HCT116 (cell line): Measurements from ENCODE around the gene MRRF. TPM values are rescaled to one million over a fixed set of nuclear protein-coding genes. Genes with fewer than 3 reads are reported as not detected.

Experiments used
- ATAC-seq: fragments of 200-7000 bp; cut with Tn5 transposase; 2 replicates; pipeline ENCODE4 v1.9.1; 2020; ENCODE audit warnings: mild to moderate bottlenecking, moderate library complexity
- BruUV-seq: library from RNA; stranded (reverse); fragments of 400-500 nt; replicated peaks from 2 replicates; lab custom pipeline; 2021; lab: Mats Ljungman, UMichigan
- CTCF ChIA-PET: fragments of 300-600 bp; sonication (Branson Sonifier 250); formaldehyde crosslinking; loops from one replicate; lab custom pipeline; 2021; ENCODE audit warnings: antibody characterized with exemption; lab: Charles Lee
- POLR2A ChIA-PET: fragments of 300-600, 350-600 bp; sonication (Branson Sonifier 250); formaldehyde crosslinking; loops from one replicate; lab custom pipeline; 2021; ENCODE audit warnings: antibody characterized with exemption; lab: Charles Lee
- RAD21 ChIA-PET, 2 experiments: fragments of 300-600 bp; sonication (Branson Sonifier 250); formaldehyde crosslinking; loops; one replicate each; lab custom pipeline; 2023; ENCODE audit warnings: low total read pairs in 2 of 2; ENCODE audit not compliant: uncharacterized antibody in 2 of 2, unreplicated experiment in 2 of 2, low non-redundant PET in 1 of 2; lab: Charles Lee
- DNase-seq: peaks from one replicate; pipeline ENCODE4 v3.0.0-alpha.2; 2010; ENCODE audit warnings: low read depth, low spot score
- H2AFZ ChIP-seq: fragments of 200-600 bp; shearing (Covaris generic), sonication (generic); 2 replicates; pipeline ENCODE4 v1.6.1; 2017; ENCODE audit warnings: low read depth, mixed run types, mixed read lengths, antibody characterized with exemption, low read length; ENCODE audit not compliant: poor library complexity, severe bottlenecking
- H3K27ac ChIP-seq: 2 replicates; pipeline ENCODE4 v1.5.1; 2012; ENCODE audit warnings: low read depth, low read length
- H3K27me3 ChIP-seq: fragments of 200-600 bp; sonication (generic); 2 replicates; pipeline ENCODE4 v1.6.1; 2016; ENCODE audit warnings: mixed run types, low read length, mixed read lengths; ENCODE audit not compliant: insufficient read depth
- H3K36me3 ChIP-seq, 2 experiments: fragments of 200-500 bp in 1 of 2; fragments of 200-600 bp in 1 of 2; sonication (Bioruptor generic) in 1 of 2; sonication (generic) in 1 of 2; 2 replicates each; pipeline versions ENCODE4 v1.5.1 to v1.6.1; 2014 to 2016; ENCODE audit warnings: low read length in 2 of 2, inconsistent platforms in 1 of 2, mixed read lengths in 1 of 2, mixed run types in 1 of 2; ENCODE audit not compliant: insufficient read depth in 2 of 2, control insufficient read depth in 1 of 2
- H3K4me1 ChIP-seq, 2 experiments: fragments of 200-600 bp in 1 of 2; sonication (generic) in 1 of 2; 2 replicates each; pipeline versions ENCODE4 v1.5.1 to v1.6.1; 2012 to 2017; ENCODE audit warnings: low read length in 2 of 2, inconsistent platforms in 1 of 2, mild to moderate bottlenecking in 1 of 2, mixed read lengths in 1 of 2, mixed run types in 1 of 2, moderate library complexity in 1 of 2; ENCODE audit not compliant: insufficient read depth in 2 of 2, control insufficient read depth in 1 of 2
- H3K4me2 ChIP-seq: fragments of 200-600 bp; sonication (generic); 2 replicates; pipeline ENCODE4 v1.6.1; 2017; ENCODE audit warnings: mixed run types, low read length, mixed read lengths
- H3K4me3 ChIP-seq, 2 experiments: fragments of 200-600 bp in 1 of 2; sonication (generic) in 1 of 2; replicated peaks in 1 of 2; 2 replicates each; pipeline ENCODE4 v1.5.1; 2011 to 2016; ENCODE audit warnings: low read length in 2 of 2, control low read depth in 1 of 2, low read depth in 1 of 2, mild to moderate bottlenecking in 1 of 2, mixed read lengths in 1 of 2, mixed run types in 1 of 2
- H3K79me2 ChIP-seq: fragments of 200-600 bp; sonication (generic); 2 replicates; pipeline ENCODE4 v1.6.1; 2017; ENCODE audit warnings: mild to moderate bottlenecking, mixed run types, low read length, moderate library complexity, mixed read lengths; ENCODE audit not compliant: insufficient read depth
- H3K9ac ChIP-seq: fragments of 200-600 bp; sonication (generic); 2 replicates; pipeline ENCODE4 v1.6.1; 2016; ENCODE audit warnings: low read length, mixed read lengths
- H3K9me2 ChIP-seq: fragments of 200-600 bp; sonication (generic), shearing (Covaris generic); 2 replicates; pipeline ENCODE4 v1.6.1; 2017; ENCODE audit warnings: mixed run types, mild to moderate bottlenecking, moderate library complexity; ENCODE audit not compliant: insufficient read depth
- H3K9me3 ChIP-seq, 2 experiments: fragments of 200-500 bp in 1 of 2; fragments of 200-600 bp in 1 of 2; sonication (Bioruptor generic) in 1 of 2; sonication (generic) in 1 of 2; 2 replicates each; pipeline ENCODE4 v1.6.1; 2014 to 2017; ENCODE audit warnings: low read length in 2 of 2, mixed read lengths in 2 of 2, inconsistent platforms in 1 of 2, low read depth in 1 of 2, mild to moderate bottlenecking in 1 of 2, mixed run types in 1 of 2, moderate library complexity in 1 of 2; ENCODE audit not compliant: control insufficient read depth in 1 of 2, insufficient read depth in 1 of 2
- H4K20me1 ChIP-seq: fragments of 200-600 bp; sonication (generic), shearing (Covaris generic); 2 replicates; pipeline ENCODE4 v1.6.1; 2017; ENCODE audit warnings: mixed run types, mild to moderate bottlenecking, moderate library complexity; ENCODE audit not compliant: insufficient read depth
- ATF3 ChIP-seq: IDR thresholded peaks from 2 replicates; pipeline ENCODE4 v1.6.1; 2012
- CBX3 ChIP-seq: IDR thresholded peaks from 2 replicates; pipeline ENCODE4 v1.6.1; 2012; ENCODE audit warnings: low read depth
- EGR1 ChIP-seq: IDR thresholded peaks from 2 replicates; pipeline ENCODE4 v1.6.1; 2012; ENCODE audit warnings: low read depth
- ELF1 ChIP-seq: IDR thresholded peaks from 2 replicates; pipeline ENCODE4 v1.6.1; 2012; ENCODE audit warnings: low read depth, borderline replicate concordance
- EZH2phosphoT487 ChIP-seq: fragments of 200-600 bp; IDR thresholded peaks from 2 replicates; pipeline ENCODE4 v1.6.1; 2018; ENCODE audit warnings: antibody characterized with exemption, borderline replicate concordance
- FOSL1 ChIP-seq: IDR thresholded peaks from 2 replicates; pipeline ENCODE4 v1.6.1; 2012; ENCODE audit warnings: low read depth
- JUND ChIP-seq: IDR thresholded peaks from 2 replicates; pipeline ENCODE4 v1.6.1; 2012
- POLR2AphosphoS5 ChIP-seq: IDR thresholded peaks from 2 replicates; pipeline ENCODE4 v1.6.1; 2011; ENCODE audit warnings: mild to moderate bottlenecking, low read depth, low read length, moderate library complexity
- SIN3A ChIP-seq: IDR thresholded peaks from 2 replicates; pipeline ENCODE4 v1.6.1; 2012; ENCODE audit warnings: low read depth
- SP1 ChIP-seq: IDR thresholded peaks from 2 replicates; pipeline ENCODE4 v1.6.1; 2012; ENCODE audit warnings: low read depth
- TCF7L2 ChIP-seq: IDR thresholded peaks from 2 replicates; pipeline ENCODE4 v1.7.0; 2011; ENCODE audit warnings: borderline replicate concordance, inconsistent platforms; ENCODE audit not compliant: insufficient read depth, insufficient read length; ENCODE audit errors: extremely low read depth
- YY1 ChIP-seq: IDR thresholded peaks from 2 replicates; pipeline ENCODE4 v1.6.1; 2011; ENCODE audit warnings: low read length, low read depth, moderate library complexity, mild to moderate bottlenecking; ENCODE audit not compliant: insufficient replicate concordance; ENCODE audit errors: extremely low read depth
- ZBTB33 ChIP-seq: IDR thresholded peaks from 2 replicates; pipeline ENCODE4 v1.6.1; 2011; ENCODE audit warnings: mild to moderate bottlenecking, low read length, moderate library complexity; ENCODE audit not compliant: insufficient replicate concordance; ENCODE audit errors: extremely low read depth
- ZFX ChIP-seq: fragments of 450-650 bp; IDR thresholded peaks from 2 replicates; pipeline ENCODE4 v1.6.1; 2017
- intact Hi-C: fragments of 100-400 bp; cut with micrococcal nuclease; formaldehyde crosslinking; loops from 2 replicates; pipeline ENCODE4 v1.10.0; 2022
- total RNA-seq: library from RNA; stranded (reverse); gene quantifications from one replicate; pipeline ENCODE4 v1.2.1, GENCODE V29; 2021; ENCODE audit not compliant: unreplicated experiment

MRRF gene
- total RNA-seq, 1 experiment from 2014 or later: 88.6 TPM

- Histone ChIP-seq H3K27me3 (peaks cover 13% of the 10 kb centered on the region; the same call in 1 of the 2 replicates), H3K36me3 (no peaks in the 10 kb centered on the region), H3K4me3 (no peak overlapping the region), H3K9me2 (no peaks in the 10 kb centered on the region), H3K27ac (no peak overlapping the region), H3K9ac (no peak overlapping the region), H2AFZ (no peak overlapping the region), H3K4me2 (no peak overlapping the region), H4K20me1 (no peaks in the 10 kb centered on the region), H3K9me3 (no peaks in the 10 kb centered on the region), H3K79me2 (no peaks in the 10 kb centered on the region), H3K4me1 (peaks cover 0 to 6% of the 10 kb centered on the region in 2 experiments; a peak in 1 of 4 replicates)
- no peak for ATAC-seq
- TF ChIP-seq YY1 (no peak), ZFX (no peak), ZBTB33 (no peak), SP1 (no peak), CBX3 (no peak), SIN3A (no peak), ATF3 (no peak), FOSL1 (no peak), EGR1 (no peak), POLR2AphosphoS5 (no peak), EZH2phosphoT487 (no peak), ELF1 (no peak), TCF7L2 (no peak), JUND (no peak)
- intact Hi-C loops: no loop called here
- ChIA-PET POLR2A (no interaction called here), RAD21 (no interaction called here), CTCF (no interaction called here)
- BruUV-seq: no TSS peak
- no peak for DNase-seq
These were observed 38.4 kb upstream of the MRRF start for GRCh38 chr9:122226142-122226757.
